ENCODE results near the gene KLHL29. TPM values are rescaled to one million over a fixed set of nuclear protein-coding genes. Genes with fewer than 3 reads are reported as not detected.

The KLHL29 gene
- total RNA-seq, 1 experiment from 2014 or later = 7.7 TPM

GRCh38 chr2:23745726-23746105 lies 360.7 kb downstream of the KLHL29 start:
- ChIA-PET CTCF (no interaction called here), POLR2A (interaction anchor here (0.7 kb wide), 1 partner anchor 156 kb away, joined by 3 read pairs; no protein-coding TSS in a partner anchor)
- no peak for TF ChIP-seq SIN3A (IDR thresholded peaks at IDR 0.05; ENCODE audit: borderline replicate concordance, insufficient read depth, low read depth, low read length)
- TF ChIP-seq, protein P1, sequence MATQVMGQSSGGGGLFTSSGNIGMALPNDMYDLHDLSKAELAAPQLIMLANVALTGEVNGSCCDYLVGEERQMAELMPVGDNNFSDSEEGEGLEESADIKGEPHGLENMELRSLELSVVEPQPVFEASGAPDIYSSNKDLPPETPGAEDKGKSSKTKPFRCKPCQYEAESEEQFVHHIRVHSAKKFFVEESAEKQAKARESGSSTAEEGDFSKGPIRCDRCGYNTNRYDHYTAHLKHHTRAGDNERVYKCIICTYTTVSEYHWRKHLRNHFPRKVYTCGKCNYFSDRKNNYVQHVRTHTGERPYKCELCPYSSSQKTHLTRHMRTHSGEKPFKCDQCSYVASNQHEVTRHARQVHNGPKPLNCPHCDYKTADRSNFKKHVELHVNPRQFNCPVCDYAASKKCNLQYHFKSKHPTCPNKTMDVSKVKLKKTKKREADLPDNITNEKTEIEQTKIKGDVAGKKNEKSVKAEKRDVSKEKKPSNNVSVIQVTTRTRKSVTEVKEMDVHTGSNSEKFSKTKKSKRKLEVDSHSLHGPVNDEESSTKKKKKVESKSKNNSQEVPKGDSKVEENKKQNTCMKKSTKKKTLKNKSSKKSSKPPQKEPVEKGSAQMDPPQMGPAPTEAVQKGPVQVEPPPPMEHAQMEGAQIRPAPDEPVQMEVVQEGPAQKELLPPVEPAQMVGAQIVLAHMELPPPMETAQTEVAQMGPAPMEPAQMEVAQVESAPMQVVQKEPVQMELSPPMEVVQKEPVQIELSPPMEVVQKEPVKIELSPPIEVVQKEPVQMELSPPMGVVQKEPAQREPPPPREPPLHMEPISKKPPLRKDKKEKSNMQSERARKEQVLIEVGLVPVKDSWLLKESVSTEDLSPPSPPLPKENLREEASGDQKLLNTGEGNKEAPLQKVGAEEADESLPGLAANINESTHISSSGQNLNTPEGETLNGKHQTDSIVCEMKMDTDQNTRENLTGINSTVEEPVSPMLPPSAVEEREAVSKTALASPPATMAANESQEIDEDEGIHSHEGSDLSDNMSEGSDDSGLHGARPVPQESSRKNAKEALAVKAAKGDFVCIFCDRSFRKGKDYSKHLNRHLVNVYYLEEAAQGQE (IDR thresholded peaks at IDR 0.05; ENCODE audit: insufficient read depth in 1 of 2, low read depth in 2 of 2, low read length in 1 of 2) = no peak
- TF ChIP-seq TCF7L2 (IDR thresholded peaks at IDR 0.05; ENCODE audit: low read depth, low read length) = no peak
- TF ChIP-seq, protein P2, sequence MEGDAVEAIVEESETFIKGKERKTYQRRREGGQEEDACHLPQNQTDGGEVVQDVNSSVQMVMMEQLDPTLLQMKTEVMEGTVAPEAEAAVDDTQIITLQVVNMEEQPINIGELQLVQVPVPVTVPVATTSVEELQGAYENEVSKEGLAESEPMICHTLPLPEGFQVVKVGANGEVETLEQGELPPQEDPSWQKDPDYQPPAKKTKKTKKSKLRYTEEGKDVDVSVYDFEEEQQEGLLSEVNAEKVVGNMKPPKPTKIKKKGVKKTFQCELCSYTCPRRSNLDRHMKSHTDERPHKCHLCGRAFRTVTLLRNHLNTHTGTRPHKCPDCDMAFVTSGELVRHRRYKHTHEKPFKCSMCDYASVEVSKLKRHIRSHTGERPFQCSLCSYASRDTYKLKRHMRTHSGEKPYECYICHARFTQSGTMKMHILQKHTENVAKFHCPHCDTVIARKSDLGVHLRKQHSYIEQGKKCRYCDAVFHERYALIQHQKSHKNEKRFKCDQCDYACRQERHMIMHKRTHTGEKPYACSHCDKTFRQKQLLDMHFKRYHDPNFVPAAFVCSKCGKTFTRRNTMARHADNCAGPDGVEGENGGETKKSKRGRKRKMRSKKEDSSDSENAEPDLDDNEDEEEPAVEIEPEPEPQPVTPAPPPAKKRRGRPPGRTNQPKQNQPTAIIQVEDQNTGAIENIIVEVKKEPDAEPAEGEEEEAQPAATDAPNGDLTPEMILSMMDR (IDR thresholded peaks at IDR 0.05) = no peak
- no peak for TF ChIP-seq POLR2AphosphoS5 (IDR thresholded peaks at IDR 0.05; ENCODE audit: low read depth, low read length)
- peaks cover 1% of the 10 kb centered on the region; the same call in 1 of the 2 replicates for H3K36me3 ChIP-seq (ENCODE audit: control insufficient read depth, insufficient read depth, low read length)
- no peak overlapping the region for H3K27ac ChIP-seq (ENCODE audit: low read length)
- no peak overlapping the region for H3K4me3 ChIP-seq (ENCODE audit: low read depth in 2 of 2, low read length in 2 of 2)
- DNase-seq (ENCODE audit: low read depth, low spot score) (no peak), ATAC-seq (0 out of 2 replicates have a peak, but pooled peaks have one; percentile 30)
- H3K9me3 ChIP-seq (ENCODE audit: control insufficient read depth, insufficient read depth, low read depth, low read length) = no peaks in the 10 kb centered on the region
- no peaks in the 10 kb centered on the region for H3K4me1 ChIP-seq (ENCODE audit: control insufficient read depth, insufficient read depth, low read length)
- BruUV-seq (replicated peaks) = no TSS peak
- in situ Hi-C loops (cut with HindIII; ENCODE audit: low pct_unique_long_range_greater_than_20kb, low sequenced_read_pairs) (no loop called here), intact Hi-C loops (cut with micrococcal nuclease; ENCODE audit: unreplicated experiment) (no loop called here)
- no peaks in the 10 kb centered on the region for H3K27me3 ChIP-seq (ENCODE audit: control insufficient read depth, insufficient read depth, low read length)

DNA sequence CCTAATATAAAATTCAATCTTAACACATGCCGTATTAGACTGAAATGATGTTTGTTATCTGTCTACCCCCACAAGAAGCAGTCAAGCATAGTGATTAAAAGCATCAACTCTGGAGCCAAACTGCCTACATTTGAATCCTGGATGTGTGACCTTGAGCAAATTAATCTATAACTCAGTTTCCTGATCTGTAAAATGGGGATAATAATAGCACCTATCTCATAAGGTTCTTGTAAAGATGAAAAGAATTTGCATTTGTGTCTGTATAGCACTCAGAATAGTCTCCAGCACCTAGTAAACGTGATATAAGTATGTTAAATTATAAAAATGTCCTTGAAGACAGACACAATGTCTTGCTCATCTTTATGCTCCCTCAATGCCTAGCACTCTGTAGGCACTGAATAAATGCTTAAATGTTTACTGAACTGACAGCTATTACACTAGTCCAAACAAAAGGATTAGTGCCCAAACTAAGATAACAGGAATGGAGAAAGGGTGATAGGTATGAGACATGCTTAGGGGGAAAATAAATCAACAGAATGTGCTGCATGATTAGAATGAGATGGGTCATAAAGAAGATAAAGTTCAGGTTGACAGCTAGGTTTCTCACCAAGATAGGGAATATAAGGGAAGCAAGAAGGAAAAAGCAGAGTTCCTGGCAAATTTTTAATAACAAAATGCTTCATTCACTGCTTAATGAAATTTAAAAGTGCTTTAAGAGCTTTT lies 361.3 kb downstream of the KLHL29 start:
- no peak for ATAC-seq
- Histone ChIP-seq H3K9me3 (ENCODE audit: control insufficient read depth, insufficient read depth, low read depth, low read length) (no peaks in the 10 kb centered on the region), H3K4me3 (ENCODE audit: low read depth in 2 of 2, low read length in 2 of 2) (no peak overlapping the region), H3K36me3 (ENCODE audit: control insufficient read depth, insufficient read depth, low read length) (peaks cover 3% of the 10 kb centered on the region; the same call in 1 of the 2 replicates), H3K4me1 (ENCODE audit: control insufficient read depth, insufficient read depth, low read length) (no peaks in the 10 kb centered on the region), H3K27me3 (ENCODE audit: control insufficient read depth, insufficient read depth, low read length) (no peaks in the 10 kb centered on the region), H3K27ac (ENCODE audit: low read length) (no peak overlapping the region)
- TF ChIP-seq TCF7L2 (IDR thresholded peaks at IDR 0.05; ENCODE audit: low read depth, low read length) (no peak), SIN3A (IDR thresholded peaks at IDR 0.05; ENCODE audit: borderline replicate concordance, insufficient read depth, low read depth, low read length) (no peak)
- TF ChIP-seq, protein P2 (IDR thresholded peaks at IDR 0.05) = no peak
- no peak for DNase-seq (ENCODE audit: low read depth, low spot score)
- BruUV-seq (replicated peaks) = no TSS peak
- in situ Hi-C loops (cut with HindIII; ENCODE audit: low pct_unique_long_range_greater_than_20kb, low sequenced_read_pairs) = no loop called here
- intact Hi-C loops (cut with micrococcal nuclease; ENCODE audit: unreplicated experiment) = no loop called here
- POLR2A ChIA-PET = no interaction called here
- CTCF ChIA-PET = no interaction called here

Measured in Panc1 (cell line).